ENCODE data around the gene DIO3.

- TF ChIP-seq POLR2AphosphoS5 (IDR thresholded peaks at IDR 0.05): no peak
- no peak for TF ChIP-seq CTCF (IDR thresholded peaks at IDR 0.05)
Observed at GRCh38 chr14:101521473-101521915, 39.8 kb upstream of the DIO3 start.
